ENCODE results near the gene RAD18.

GRCh38 chr3:8987226-8987625, 24.0 kb upstream of the RAD18 start:
- TF ChIP-seq CREB5 (CRISPR knock-in tag; IDR thresholded peaks at IDR 0.05; ENCODE audit: low read depth) (no peak), PATZ1 (CRISPR knock-in tag; IDR thresholded peaks at IDR 0.05; ENCODE audit: borderline replicate concordance) (no peak), POU6F1 (CRISPR knock-in tag; IDR thresholded peaks at IDR 0.05; ENCODE audit: borderline replicate concordance, low read depth) (no peak), CSRNP3 (CRISPR knock-in tag; IDR thresholded peaks at IDR 0.05) (no peak), SNAI2 (CRISPR knock-in tag; IDR thresholded peaks at IDR 0.05) (no peak), CSDC2 (CRISPR knock-in tag; IDR thresholded peaks at IDR 0.05) (no peak)

Measured in SK-N-SH treated with all-trans-retinoic acid at 6 μM for 48 hours (cell line).